HG02938 (cell line): ENCODE data around the gene IFT88.
A peak's percentile ranks its signal among the peaks of the same experiment; 100 is the strongest.

Experiments used
- ATAC-seq: cut with Tn5 transposase; IDR thresholded peaks from one replicate; pipeline ENCODE4 v1.9.1; 2021; ENCODE audit warnings: mild to moderate bottlenecking, moderate library complexity; ENCODE audit not compliant: unreplicated experiment

The IFT88 gene

DNA sequence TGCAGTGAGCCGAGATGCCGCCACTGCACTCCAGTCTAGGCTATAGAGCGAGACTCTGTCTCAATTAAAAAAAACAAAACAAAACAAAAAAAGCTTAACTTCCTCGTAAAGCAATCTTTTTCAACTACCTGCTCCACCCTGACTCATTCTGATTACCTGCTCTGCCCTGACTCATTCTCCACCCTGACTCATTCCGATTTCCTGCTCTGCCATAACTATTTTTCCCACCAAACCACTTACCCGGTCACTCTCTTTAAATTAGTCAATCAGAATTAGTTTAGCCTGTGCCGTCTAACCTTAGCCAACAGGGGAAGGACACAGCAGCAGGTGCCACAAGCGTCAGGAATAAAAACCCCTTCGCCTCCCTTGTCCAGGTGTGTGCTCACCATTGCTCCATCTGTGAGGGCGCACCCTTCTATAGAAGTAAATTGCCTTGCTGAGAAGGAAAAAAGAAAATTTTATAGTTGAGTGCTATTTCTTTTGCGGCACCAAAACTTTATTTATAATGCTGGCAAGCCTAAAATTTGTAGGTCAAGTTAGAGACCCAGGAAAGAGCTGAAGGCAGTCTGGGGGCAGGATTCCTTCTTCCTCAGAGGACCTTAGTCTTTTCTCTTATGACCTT is 1.7 kb upstream of the IFT88 start:
- no peak for ATAC-seq

DNA sequence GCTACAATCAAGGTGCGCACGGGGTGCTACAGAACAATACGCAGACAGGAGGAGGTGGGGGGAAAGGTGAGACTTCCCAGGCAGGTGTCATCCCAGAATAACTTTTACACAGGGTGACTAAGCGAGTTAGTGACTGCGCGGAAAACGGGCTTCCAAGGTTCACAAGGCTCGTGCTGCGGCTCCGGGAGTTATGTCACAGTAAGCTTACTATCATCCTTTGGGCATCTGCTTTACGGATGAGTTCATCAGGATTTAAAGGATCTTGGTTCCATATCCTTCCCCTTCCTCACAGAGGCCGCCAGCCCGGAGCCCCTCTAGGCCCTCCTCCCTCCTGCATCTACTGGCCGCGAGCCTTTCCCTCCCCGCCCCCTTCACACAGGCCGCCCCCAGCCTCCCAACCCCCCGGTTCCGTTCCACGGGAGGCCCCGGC is 474 bp upstream of the IFT88 start:
- ATAC-seq = peak; percentile 18

GRCh38 chr13:20567881-20568528 is 1.0 kb downstream of the IFT88 start:
- ATAC-seq = no peak

- no peak for ATAC-seq
Measured at GRCh38 chr13:20570517-20570916, 3.6 kb downstream of the IFT88 start.

DNA sequence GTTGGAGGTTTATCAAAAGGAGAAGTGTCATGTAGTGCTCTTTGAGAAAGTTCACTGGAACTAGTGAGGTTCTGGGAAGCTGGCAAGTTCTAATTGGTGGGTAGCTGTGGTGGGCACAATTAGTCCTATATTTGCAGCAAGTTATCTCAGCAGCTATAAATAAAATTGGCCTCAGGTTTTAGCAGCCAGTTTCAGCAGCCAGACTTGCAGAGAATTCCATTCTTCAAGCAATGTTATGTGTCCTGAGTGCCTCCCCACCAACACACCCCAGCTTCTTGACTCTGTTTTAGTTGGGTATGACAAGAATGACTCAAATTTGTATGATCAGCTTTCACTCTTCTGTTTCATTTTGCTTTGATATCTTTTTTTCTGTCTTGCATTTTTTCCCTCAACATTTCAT is 4.7 kb downstream of the IFT88 start:
- ATAC-seq = no peak

GRCh38 chr13:20573186-20573585 is 6.2 kb downstream of the IFT88 start:
- no peak for ATAC-seq

DNA sequence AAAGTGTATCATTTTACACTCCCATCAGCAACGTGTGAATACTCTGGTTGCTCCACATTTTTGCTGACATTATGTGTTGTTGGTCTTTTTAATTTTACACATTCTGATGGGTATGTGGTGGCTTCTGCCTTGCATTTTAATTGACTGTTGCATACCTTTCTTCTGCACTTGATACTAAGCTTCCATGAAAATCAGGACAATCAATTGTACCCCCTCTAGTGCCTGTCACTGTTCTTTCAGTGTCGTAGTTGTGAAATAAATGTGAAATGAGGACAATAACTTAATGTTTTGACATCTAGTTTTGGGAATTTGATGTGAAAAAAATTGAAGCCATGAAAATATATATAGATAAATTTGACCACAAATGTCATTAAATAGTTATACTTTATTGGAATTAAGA is 6.7 kb downstream of the IFT88 start:
- ATAC-seq = no peak

DNA sequence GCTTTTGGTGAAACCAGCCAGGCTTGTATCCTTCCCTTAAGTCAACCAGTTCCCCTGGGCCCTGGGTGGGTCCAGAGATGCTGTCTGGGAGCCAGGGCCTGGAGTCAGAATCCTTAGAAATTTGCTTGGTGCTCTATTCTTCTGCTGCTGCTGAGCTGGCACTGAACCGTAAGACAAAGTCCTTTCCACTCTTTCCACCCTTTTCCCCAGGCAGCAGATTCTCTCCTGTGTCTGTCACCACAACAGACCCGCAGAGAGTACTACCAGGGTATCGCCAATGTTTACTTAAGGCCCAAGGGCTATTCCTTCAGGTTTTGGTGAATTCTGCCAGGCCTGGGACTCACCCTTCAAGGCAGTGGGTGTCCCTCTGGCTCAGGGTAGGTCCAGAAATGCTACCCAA is 12.2 kb downstream of the IFT88 start:
- ATAC-seq = no peak

GRCh38 chr13:20580257-20580656 is 13.3 kb downstream of the IFT88 start:
- ATAC-seq = no peak

- no peak for ATAC-seq
Measured at GRCh38 chr13:20582026-20582425, 15.1 kb downstream of the IFT88 start.

DNA sequence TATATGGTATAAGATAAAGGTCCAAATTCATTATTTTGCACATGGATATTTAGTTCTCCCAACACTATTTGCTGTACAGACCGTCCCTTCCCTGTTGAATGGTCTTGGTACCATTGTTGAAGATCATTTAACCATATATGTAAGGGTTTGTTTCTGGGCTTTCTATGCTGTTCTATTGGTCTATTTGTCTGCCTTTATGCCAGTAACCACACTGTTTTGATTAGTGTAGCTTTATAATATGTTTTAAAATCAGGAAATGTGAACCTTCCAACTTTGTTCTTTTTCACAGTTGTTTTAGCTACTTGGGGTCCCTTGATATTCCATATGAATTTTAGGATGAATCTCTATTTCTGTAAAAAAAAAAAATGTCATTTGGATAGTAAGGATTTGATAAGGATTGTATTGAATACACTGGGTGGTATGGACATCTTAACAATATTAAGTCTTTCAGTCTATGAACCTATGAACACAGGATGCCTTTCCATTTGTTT is 16.9 kb downstream of the IFT88 start:
- ATAC-seq = no peak

DNA sequence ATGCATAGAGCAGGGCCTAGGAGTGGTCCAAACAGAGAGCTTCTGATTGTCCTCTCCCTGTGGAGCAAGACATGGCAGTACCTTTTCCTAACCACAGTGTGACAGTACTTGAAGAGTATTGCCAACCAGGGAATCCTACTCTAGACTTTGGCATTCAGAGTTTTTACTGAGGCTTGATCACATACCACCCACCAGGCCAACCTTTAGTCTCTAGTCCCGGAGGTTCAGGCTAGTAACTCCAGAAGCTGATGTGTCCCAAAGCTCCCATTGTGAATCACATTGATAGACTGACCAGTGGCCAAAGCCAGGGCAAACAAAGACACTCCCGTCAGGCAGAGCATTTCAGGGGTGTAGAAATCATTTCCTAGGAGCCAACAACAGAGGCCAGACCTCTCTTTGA is 18.4 kb downstream of the IFT88 start:
- no peak for ATAC-seq

- no peak for ATAC-seq
Measured at GRCh38 chr13:20588529-20589110, 21.7 kb downstream of the IFT88 start.

GRCh38 chr13:20590561-20590960 is 23.6 kb downstream of the IFT88 start:
- no peak for ATAC-seq

DNA sequence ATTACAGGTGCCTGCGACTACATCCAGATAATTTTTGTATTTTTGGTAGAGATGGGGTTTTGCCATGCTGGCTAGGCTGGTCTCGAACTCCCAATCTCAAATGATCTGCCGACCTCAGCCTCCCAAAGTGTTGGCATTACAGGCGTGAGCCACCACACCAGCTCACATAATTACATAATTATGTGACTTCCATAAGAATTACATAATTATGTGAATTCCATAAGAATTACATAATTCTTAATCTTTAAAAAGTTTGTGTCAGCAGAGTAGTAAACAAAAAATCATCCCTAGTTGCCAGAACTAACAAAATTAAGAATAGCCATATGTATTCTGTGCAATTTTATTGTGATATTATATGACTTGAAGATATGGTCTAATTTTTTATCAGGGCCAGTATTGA is 25.6 kb downstream of the IFT88 start:
- no peak for ATAC-seq

GRCh38 chr13:20594280-20594679 is 27.3 kb downstream of the IFT88 start:
- ATAC-seq = no peak

DNA sequence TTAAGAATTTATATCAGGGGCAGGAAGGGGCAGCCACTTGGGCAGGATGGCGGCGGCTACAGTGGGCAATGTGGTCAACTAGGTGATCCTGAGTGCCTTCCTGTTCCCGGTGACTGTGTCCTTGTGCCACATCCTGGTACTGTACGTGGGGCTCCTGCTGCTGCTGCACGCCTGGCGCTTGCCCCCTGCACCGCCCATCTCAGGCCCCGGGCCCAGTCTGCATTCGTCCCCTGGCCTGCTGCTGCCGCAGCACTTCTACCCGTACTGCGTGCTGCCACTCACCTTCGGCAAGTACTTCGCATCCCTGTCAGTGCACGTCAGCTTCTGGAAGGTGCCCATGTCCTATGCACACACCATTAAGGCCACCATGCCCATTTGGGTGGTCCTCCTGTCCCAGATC is 40.1 kb downstream of the IFT88 start:
- ATAC-seq = no peak

- ATAC-seq = no peak
Measured at GRCh38 chr13:20608438-20609020, 41.6 kb downstream of the IFT88 start.

DNA sequence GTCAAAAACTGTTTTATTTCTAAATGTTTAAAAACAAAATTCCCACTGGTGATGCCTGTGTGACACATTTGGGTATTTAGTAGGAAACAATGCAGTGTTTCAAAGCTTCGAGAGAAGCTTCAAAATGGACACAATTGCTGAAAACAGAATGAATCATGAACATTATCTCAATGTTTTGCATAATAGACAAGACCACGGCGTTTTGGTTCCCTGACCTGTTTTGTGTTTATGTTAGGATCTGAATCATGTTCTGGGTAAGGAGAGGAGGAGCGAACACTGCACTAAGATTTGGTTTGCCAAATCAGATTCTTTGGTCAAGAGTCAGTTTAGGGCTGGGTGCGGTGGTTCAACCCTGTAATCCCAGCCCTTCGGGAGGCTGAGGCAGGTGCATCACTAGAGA is 42.2 kb downstream of the IFT88 start:
- ATAC-seq = no peak

- no peak for ATAC-seq
Measured at GRCh38 chr13:20610006-20610405, 43.0 kb downstream of the IFT88 start.

GRCh38 chr13:20616059-20616797 is 49.3 kb downstream of the IFT88 start:
- ATAC-seq = no peak
